HCT116 (cell line): ENCODE measurements around the gene USP10.

Source experiments
- YY1 ChIP-seq: IDR thresholded peaks from 2 replicates; pipeline ENCODE4 v1.6.1; 2011; ENCODE audit warnings: low read length, low read depth, moderate library complexity, mild to moderate bottlenecking; ENCODE audit not compliant: insufficient replicate concordance; ENCODE audit errors: extremely low read depth
- TF ChIP-seq, protein P1 (sequence below), 3 experiments: fragments of 200-600 bp in 1 of 3; sonication (generic) in 1 of 3; IDR thresholded peaks in 2 of 3; conservative IDR thresholded peaks in 1 of 3; 2 replicates each; pipeline ENCODE4 v1.5.1; 2012 to 2017; ENCODE audit warnings: low read depth in 2 of 3, low read length in 2 of 3, antibody characterized with exemption in 1 of 3, borderline replicate concordance in 1 of 3, control low read depth in 1 of 3, mild to moderate bottlenecking in 1 of 3, mixed read lengths in 1 of 3, mixed run types in 1 of 3, moderate library complexity in 1 of 3; ENCODE audit not compliant: insufficient read depth in 1 of 3

GRCh38 chr16:84766978-84767773 is 67.4 kb downstream of the USP10 start:
- no peak for TF ChIP-seq YY1
- TF ChIP-seq, protein P1, sequence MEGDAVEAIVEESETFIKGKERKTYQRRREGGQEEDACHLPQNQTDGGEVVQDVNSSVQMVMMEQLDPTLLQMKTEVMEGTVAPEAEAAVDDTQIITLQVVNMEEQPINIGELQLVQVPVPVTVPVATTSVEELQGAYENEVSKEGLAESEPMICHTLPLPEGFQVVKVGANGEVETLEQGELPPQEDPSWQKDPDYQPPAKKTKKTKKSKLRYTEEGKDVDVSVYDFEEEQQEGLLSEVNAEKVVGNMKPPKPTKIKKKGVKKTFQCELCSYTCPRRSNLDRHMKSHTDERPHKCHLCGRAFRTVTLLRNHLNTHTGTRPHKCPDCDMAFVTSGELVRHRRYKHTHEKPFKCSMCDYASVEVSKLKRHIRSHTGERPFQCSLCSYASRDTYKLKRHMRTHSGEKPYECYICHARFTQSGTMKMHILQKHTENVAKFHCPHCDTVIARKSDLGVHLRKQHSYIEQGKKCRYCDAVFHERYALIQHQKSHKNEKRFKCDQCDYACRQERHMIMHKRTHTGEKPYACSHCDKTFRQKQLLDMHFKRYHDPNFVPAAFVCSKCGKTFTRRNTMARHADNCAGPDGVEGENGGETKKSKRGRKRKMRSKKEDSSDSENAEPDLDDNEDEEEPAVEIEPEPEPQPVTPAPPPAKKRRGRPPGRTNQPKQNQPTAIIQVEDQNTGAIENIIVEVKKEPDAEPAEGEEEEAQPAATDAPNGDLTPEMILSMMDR (IDR thresholded peaks at IDR 0.05 in 2 of 3, conservative IDR thresholded peaks at IDR 0.05 in 1 of 3; ENCODE audit: borderline replicate concordance in 1 of 3, insufficient read depth in 1 of 3, low read depth in 2 of 3, low read length in 2 of 3) = no peak
